ENCODE measurements around the gene UQCC3. TPM values are rescaled to one million over a fixed set of nuclear protein-coding genes. Genes with fewer than 3 reads are reported as not detected.

Gene UQCC3
- total and polyA plus RNA-seq, 9 of the 15 experiments (the other 6 are each of a cell fraction or from before 2014, with no cell fraction given): 3.3 to 44.3 (median 8.0) TPM

- ChIA-PET CTCF (ENCODE audit: low intra/inter-chr PET ratio) (no interaction called here), POLR2A (interaction anchor here (0.8 to 5.9 kb wide), 3 partner anchors 9 to 45 kb away, joined by 3 to 29 read pairs (median 3); partner anchors contain the start of genes BSCL2, GNG3 and POLR2G)
- no peak overlapping the region for H3K27ac ChIP-seq (ENCODE audit: extremely low read depth, low read depth, low read length)
- WGBS (ENCODE audit: insufficient coverage, low coverage, missing lambda C conversion rate): 92% methylated on average over 5 of the region's 5 CpGs
- H3K9me1 ChIP-seq (ENCODE audit: control insufficient read depth, insufficient read depth, low read length): no peaks in the 10 kb centered on the region
- FAIRE-seq (no peak), ATAC-seq (no peak), DNase-seq (ENCODE audit: extremely low read depth in 1 of 4, low spot score in 3 of 4) (no peak)
- H2AFZ ChIP-seq (ENCODE audit: low read depth, low read length): no peak overlapping the region
- in situ Hi-C loops (cut with MboI) (no loop called here), intact Hi-C loops (cut with micrococcal nuclease) (no loop called here)
- no peak overlapping the region for H3K4me2 ChIP-seq (ENCODE audit: insufficient read depth, low read length)
- no TSS peak for BruUV-seq (replicated peaks)
- TF ChIP-seq MAFK (IDR thresholded peaks at IDR 0.05; ENCODE audit: low read length) (peak; percentile 71; the same call in 1 of the 2 replicates), SAFB (IDR thresholded peaks at IDR 0.05; ENCODE audit: borderline replicate concordance, low read depth, low read length) (no peak), MAFG (tag; conservative IDR thresholded peaks at IDR 0.05) (peak; percentile 72), C11orf30 (IDR thresholded peaks at IDR 0.05; ENCODE audit: low read depth) (peak; percentile 84), THRAP3 (IDR thresholded peaks at IDR 0.05; ENCODE audit: borderline replicate concordance) (no peak), MNT (conservative IDR thresholded peaks at IDR 0.05) (no peak), ZNF316 (IDR thresholded peaks at IDR 0.05) (peak; percentile 90), MAFF (IDR thresholded peaks at IDR 0.05; ENCODE audit: low read length) (peak; percentile 72), CBX8 (IDR thresholded peaks at IDR 0.05; ENCODE audit: borderline replicate concordance, extremely low read depth, low read depth, low read length, poor library complexity, severe bottlenecking) (no peak), PYGO2 (tag; IDR thresholded peaks at IDR 0.05) (no peak)
- H4K20me1 ChIP-seq (replicated peaks; ENCODE audit: control insufficient read depth, insufficient read depth, low read length): peaks cover 4% of the 10 kb centered on the region; the same call in 1 of the 2 replicates
- H3K9me3 ChIP-seq (replicated peaks; ENCODE audit: control insufficient read depth, insufficient read depth, low read depth, low read length): no peaks in the 10 kb centered on the region
- H3K36me3 ChIP-seq (ENCODE audit: control insufficient read depth, insufficient read depth, low read length): peaks cover 97% of the 10 kb centered on the region
- peaks cover 36% of the 10 kb centered on the region; the same call in 2 of the 3 replicates for H3K79me2 ChIP-seq (ENCODE audit: control insufficient read depth, insufficient read depth, low read length)
- H3K9ac ChIP-seq (ENCODE audit: insufficient read depth in 1 of 2, low read depth in 2 of 2, low read length in 2 of 2): no peak overlapping the region
- no peaks in the 10 kb centered on the region for H3K27me3 ChIP-seq (ENCODE audit: control insufficient read depth in 2 of 2, insufficient read depth in 2 of 2, low read length in 2 of 2)
- peaks cover 7 to 9% of the 10 kb centered on the region in 2 experiments; a peak in 4 of 5 replicates for H3K4me1 ChIP-seq (replicated peaks in 1 of 2; ENCODE audit: control insufficient read depth in 2 of 2, insufficient read depth in 2 of 2, low read length in 2 of 2)
- H3K4me3 ChIP-seq: no peak overlapping the region
Observed at GRCh38 chr11:62716206-62716605, 44.7 kb downstream of the UQCC3 start.
